DOHH2 (cell line): ENCODE measurements around the gene THEM4.

ENCODE experiments used
- EZH2phosphoT487 ChIP-seq: fragments of 200-600 bp; sonication (generic); IDR thresholded peaks from 2 replicates; pipeline ENCODE4 v1.6.1; 2017; ENCODE audit warnings: borderline replicate concordance, mild to moderate bottlenecking, antibody characterized with exemption, low read length, moderate library complexity, mixed read lengths
- TF ChIP-seq, protein P1 (sequence below): fragments of 200-600 bp; sonication (generic); IDR thresholded peaks from one replicate; pipeline ENCODE4 v1.5.1; 2014; ENCODE audit warnings: antibody characterized with exemption, mild to moderate bottlenecking, low read depth, low read length; ENCODE audit not compliant: poor library complexity, severe bottlenecking

DNA sequence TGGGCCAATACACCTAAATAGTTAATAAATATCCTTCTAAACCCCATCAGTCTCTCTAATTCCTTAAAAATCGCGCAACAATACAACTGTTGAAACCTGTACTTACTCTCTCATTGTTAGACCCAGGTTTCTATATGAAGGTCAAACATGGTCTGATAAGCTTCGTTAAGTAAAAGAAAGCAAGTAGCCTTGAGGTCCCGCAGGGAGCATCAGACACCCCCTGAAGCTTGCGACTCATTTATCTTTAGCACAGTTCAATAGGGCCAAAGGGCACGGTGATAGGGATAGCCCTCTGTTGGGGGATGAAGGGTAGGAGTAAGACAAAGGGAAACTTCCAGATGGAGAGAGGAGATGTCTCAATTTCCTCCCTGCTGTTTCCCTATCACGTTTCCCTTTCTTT is 27.3 kb upstream of the THEM4 start:
- TF ChIP-seq, protein P1, sequence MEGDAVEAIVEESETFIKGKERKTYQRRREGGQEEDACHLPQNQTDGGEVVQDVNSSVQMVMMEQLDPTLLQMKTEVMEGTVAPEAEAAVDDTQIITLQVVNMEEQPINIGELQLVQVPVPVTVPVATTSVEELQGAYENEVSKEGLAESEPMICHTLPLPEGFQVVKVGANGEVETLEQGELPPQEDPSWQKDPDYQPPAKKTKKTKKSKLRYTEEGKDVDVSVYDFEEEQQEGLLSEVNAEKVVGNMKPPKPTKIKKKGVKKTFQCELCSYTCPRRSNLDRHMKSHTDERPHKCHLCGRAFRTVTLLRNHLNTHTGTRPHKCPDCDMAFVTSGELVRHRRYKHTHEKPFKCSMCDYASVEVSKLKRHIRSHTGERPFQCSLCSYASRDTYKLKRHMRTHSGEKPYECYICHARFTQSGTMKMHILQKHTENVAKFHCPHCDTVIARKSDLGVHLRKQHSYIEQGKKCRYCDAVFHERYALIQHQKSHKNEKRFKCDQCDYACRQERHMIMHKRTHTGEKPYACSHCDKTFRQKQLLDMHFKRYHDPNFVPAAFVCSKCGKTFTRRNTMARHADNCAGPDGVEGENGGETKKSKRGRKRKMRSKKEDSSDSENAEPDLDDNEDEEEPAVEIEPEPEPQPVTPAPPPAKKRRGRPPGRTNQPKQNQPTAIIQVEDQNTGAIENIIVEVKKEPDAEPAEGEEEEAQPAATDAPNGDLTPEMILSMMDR, result no peak
- TF ChIP-seq EZH2phosphoT487, result no peak
